ENCODE data around the gene FAM89B. TPM values are rescaled to one million over a fixed set of nuclear protein-coding genes. Genes with fewer than 3 reads are reported as not detected.

The FAM89B gene
- polyA plus RNA-seq, 2 donors: 27.9 to 36.5 TPM

DNA sequence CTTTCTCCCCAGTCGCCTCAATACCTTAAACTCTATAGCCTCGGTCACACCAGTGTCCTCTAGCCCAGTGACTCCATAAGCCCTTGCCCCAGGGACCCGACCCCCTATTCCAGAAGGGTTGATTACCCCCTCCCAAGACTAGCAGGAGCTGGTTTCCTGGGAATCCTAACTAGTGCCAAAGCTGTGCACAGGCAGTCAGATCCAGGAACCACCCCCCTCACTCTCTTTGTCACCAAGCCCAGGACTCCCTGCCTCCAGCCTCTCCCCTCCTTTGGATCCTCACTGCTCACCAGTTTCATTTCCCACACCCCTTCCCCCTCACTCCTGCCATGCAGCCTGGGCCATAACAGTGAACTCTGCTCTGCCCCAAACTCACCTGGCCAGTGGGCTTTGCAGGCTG is 23.9 kb upstream of the FAM89B start:
- H3K4me1 ChIP-seq (ENCODE audit: control insufficient read depth in 2 of 2, insufficient read depth in 2 of 2, low read length in 1 of 2): peaks cover 0 to 15% of the 10 kb centered on the region in 2 donors
- no peak overlapping the region for H3K27ac ChIP-seq (ENCODE audit: low read depth in 2 of 2, low read length in 1 of 2)
- H3K4me3 ChIP-seq (ENCODE audit: low read depth in 1 of 2, low read length in 2 of 2): no peak overlapping the region
- 90 to 93% methylated on average over 3 of the region's 3 CpGs for WGBS, 2 donors
- no peaks in the 10 kb centered on the region for H3K27me3 ChIP-seq (ENCODE audit: control insufficient read depth in 1 of 2, insufficient read depth in 2 of 2, low read length in 2 of 2)
- peaks cover 0 to 7% of the 10 kb centered on the region in 2 donors for H3K36me3 ChIP-seq (ENCODE audit: control insufficient read depth in 2 of 2, insufficient read depth in 2 of 2, low read length in 1 of 2)
- no peaks in the 10 kb centered on the region for H3K9me3 ChIP-seq (ENCODE audit: control insufficient read depth in 2 of 2, insufficient read depth in 1 of 2, low read depth in 1 of 2, low read length in 1 of 2)

DNA sequence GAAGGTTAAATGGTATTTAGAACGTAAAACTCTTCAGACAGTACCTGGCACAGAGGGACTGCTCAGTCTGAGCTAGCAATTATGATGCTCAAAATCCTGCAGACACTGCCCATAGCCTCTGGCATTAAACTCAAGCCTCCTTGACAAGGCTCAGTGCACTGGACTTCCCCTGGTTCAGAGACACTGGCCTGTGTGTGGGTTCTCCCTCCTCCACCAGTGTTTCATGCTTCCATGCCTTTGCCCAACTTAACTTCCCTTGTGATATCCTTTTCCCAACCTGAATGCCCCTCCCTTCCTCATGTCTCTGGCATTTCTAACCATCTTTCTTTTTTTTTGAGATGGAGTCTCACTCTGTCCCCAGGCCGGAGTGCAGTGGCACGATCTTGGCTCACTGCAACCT is 23.2 kb upstream of the FAM89B start:
- Histone ChIP-seq H3K27me3 (ENCODE audit: control insufficient read depth in 1 of 2, insufficient read depth in 2 of 2, low read length in 2 of 2) (no peaks in the 10 kb centered on the region), H3K4me1 (ENCODE audit: control insufficient read depth in 2 of 2, insufficient read depth in 2 of 2, low read length in 1 of 2) (peaks cover 0 to 16% of the 10 kb centered on the region in 2 donors), H3K9me3 (ENCODE audit: control insufficient read depth in 2 of 2, insufficient read depth in 1 of 2, low read depth in 1 of 2, low read length in 1 of 2) (no peaks in the 10 kb centered on the region), H3K4me3 (ENCODE audit: low read depth in 1 of 2, low read length in 2 of 2) (no peak overlapping the region), H3K27ac (ENCODE audit: low read depth in 2 of 2, low read length in 1 of 2) (no peak overlapping the region), H3K36me3 (ENCODE audit: control insufficient read depth in 2 of 2, insufficient read depth in 2 of 2, low read length in 1 of 2) (peaks cover 0 to 7% of the 10 kb centered on the region in 2 donors)
- 79 to 82% methylated on average over 3 of the region's 3 CpGs for WGBS, 2 donors

DNA sequence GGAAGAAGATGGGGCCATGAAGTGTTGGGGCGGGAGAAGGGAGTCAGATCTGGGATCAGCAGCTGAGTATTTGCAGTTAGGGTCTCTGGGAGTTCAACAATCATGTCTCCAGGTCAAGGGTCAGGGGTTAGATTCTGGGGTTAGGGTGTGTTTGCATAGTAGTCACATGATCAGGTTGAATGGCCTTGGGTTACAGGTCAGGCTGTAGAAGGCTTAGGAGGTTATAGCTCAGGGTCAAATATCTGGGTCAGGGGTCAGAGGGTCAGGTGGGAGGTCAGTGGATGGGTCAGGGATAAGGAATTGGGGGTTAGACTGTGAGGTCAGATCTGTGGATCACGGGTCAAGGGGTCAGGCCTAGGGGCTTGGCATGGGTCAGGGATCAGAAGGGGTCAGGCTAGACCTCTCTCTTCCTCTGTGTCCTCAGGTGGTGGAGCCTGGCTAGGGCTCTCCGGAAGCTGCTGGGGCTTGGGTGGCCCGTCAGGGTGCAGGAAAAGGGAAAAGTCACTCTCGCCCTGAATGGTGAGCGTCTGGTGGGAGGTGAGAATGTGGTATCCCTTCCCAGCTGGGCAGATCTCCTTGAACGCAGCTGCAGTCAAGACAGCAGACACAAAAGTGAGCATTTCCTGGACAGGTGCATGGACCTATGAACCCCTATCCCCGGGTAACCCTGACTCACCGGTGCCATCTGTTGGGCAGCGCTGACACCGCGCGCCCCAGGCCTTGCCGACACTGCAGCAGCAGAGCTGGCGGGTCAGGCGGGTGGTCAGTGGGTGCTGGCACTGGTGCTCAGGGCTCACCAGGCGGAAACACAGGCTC is 20.6 kb upstream of the FAM89B start:
- H3K4me1 ChIP-seq (ENCODE audit: control insufficient read depth in 2 of 2, insufficient read depth in 2 of 2, low read length in 1 of 2): peaks cover 11 to 23% of the 10 kb centered on the region in 2 donors
- WGBS, 2 donors: 44 to 65% methylated on average over 17 of the region's 17 CpGs

DNA sequence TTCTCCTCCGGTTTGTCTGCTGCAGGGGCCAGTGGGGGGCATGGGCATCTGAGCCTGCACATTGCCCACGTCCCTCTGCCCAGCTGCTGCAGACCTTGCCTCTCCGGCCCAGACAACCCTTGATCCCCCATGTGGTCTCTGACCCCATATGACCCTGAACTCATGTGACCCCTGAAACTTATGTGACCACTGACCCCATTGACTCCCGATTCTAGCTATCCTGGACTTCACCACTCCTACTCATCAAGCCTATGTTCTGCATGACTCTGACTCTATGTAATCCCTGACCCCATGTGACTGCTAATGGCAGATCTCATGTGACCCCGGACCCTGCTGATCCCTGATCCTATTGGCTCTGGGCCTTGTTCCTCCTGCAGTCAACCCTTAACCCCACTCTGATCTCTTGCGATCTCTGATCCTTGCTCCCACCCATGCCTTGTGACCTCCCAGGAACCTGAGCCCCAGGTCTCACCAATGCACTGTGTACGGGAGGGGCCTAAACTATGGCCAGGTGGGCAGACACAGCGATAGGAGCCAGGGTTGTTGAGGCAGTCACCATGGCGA is 19.9 kb upstream of the FAM89B start:
- H3K9me3 ChIP-seq (ENCODE audit: control insufficient read depth in 2 of 2, insufficient read depth in 1 of 2, low read depth in 1 of 2, low read length in 1 of 2): no peaks in the 10 kb centered on the region
- peaks cover 0 to 5% of the 10 kb centered on the region in 2 donors for H3K36me3 ChIP-seq (ENCODE audit: control insufficient read depth in 2 of 2, insufficient read depth in 2 of 2, low read length in 1 of 2)
- 74 to 84% methylated on average over 9 of the region's 9 CpGs for WGBS, 2 donors
- H3K27ac ChIP-seq (ENCODE audit: low read depth in 2 of 2, low read length in 1 of 2): no peak overlapping the region
- peaks cover 14 to 22% of the 10 kb centered on the region in 2 donors for H3K4me1 ChIP-seq (ENCODE audit: control insufficient read depth in 2 of 2, insufficient read depth in 2 of 2, low read length in 1 of 2)
- no peak overlapping the region for H3K4me3 ChIP-seq (ENCODE audit: low read depth in 1 of 2, low read length in 2 of 2)
- no peaks in the 10 kb centered on the region for H3K27me3 ChIP-seq (ENCODE audit: control insufficient read depth in 1 of 2, insufficient read depth in 2 of 2, low read length in 2 of 2)

More for the DNA sequence above, 20.6 kb upstream of the FAM89B start:
- H3K4me3 ChIP-seq (ENCODE audit: low read depth in 1 of 2, low read length in 2 of 2): no peak overlapping the region
- no peaks in the 10 kb centered on the region for H3K9me3 ChIP-seq (ENCODE audit: control insufficient read depth in 2 of 2, insufficient read depth in 1 of 2, low read depth in 1 of 2, low read length in 1 of 2)
- no peaks in the 10 kb centered on the region for H3K27me3 ChIP-seq (ENCODE audit: control insufficient read depth in 1 of 2, insufficient read depth in 2 of 2, low read length in 2 of 2)
- H3K36me3 ChIP-seq (ENCODE audit: control insufficient read depth in 2 of 2, insufficient read depth in 2 of 2, low read length in 1 of 2): peaks cover 0 to 7% of the 10 kb centered on the region in 2 donors
- H3K27ac ChIP-seq (ENCODE audit: low read depth in 2 of 2, low read length in 1 of 2): peak overlapping the region in 1 of 2 donors; percentile 42

DNA sequence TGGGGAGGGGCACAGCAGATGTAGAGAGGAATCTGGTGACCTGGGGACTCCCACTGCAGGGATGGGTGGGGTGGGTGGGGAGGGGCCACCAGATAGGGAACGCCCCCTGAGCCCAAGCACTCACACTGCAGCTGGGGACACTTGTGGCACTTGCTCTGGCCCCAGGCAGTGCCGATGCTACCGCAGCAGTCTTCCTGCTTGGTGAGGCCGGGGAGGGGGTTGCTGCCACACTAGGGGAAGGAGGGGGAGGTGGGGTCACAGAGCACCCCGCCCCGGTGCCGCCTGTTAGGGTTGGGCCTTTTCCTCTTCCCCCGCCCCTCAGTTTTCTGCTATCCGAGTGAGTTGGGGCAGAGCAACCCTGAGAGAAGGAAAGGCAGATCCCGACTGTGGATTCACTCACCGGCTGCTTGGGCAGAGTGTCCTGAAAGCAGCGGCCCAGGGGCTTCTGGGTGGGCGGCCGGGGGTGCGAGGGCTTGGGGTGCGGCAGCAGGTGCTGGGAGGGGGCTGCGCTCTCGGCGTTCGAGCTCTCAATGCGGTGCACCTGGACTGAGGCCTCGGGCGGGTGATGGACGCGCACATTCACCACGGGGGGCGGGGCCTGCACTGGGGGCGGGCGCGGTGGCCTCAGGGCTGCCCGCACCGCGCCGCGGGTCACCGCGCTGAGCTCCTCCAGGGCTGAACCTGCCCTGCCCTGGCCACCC is 18.9 kb upstream of the FAM89B start:
- Histone ChIP-seq H3K36me3 (ENCODE audit: control insufficient read depth in 2 of 2, insufficient read depth in 2 of 2, low read length in 1 of 2) (peaks cover 0 to 3% of the 10 kb centered on the region in 2 donors), H3K4me1 (ENCODE audit: control insufficient read depth in 2 of 2, insufficient read depth in 2 of 2, low read length in 1 of 2) (peaks cover 15 to 23% of the 10 kb centered on the region in 2 donors), H3K27me3 (ENCODE audit: control insufficient read depth in 1 of 2, insufficient read depth in 2 of 2, low read length in 2 of 2) (no peaks in the 10 kb centered on the region), H3K9me3 (ENCODE audit: control insufficient read depth in 2 of 2, insufficient read depth in 1 of 2, low read depth in 1 of 2, low read length in 1 of 2) (no peaks in the 10 kb centered on the region), H3K27ac (ENCODE audit: low read depth in 2 of 2, low read length in 1 of 2) (no peak overlapping the region), H3K4me3 (ENCODE audit: low read depth in 1 of 2, low read length in 2 of 2) (no peak overlapping the region)
- 73% methylated on average over 35 to 37 of the region's 37 CpGs for WGBS, 2 donors

DNA sequence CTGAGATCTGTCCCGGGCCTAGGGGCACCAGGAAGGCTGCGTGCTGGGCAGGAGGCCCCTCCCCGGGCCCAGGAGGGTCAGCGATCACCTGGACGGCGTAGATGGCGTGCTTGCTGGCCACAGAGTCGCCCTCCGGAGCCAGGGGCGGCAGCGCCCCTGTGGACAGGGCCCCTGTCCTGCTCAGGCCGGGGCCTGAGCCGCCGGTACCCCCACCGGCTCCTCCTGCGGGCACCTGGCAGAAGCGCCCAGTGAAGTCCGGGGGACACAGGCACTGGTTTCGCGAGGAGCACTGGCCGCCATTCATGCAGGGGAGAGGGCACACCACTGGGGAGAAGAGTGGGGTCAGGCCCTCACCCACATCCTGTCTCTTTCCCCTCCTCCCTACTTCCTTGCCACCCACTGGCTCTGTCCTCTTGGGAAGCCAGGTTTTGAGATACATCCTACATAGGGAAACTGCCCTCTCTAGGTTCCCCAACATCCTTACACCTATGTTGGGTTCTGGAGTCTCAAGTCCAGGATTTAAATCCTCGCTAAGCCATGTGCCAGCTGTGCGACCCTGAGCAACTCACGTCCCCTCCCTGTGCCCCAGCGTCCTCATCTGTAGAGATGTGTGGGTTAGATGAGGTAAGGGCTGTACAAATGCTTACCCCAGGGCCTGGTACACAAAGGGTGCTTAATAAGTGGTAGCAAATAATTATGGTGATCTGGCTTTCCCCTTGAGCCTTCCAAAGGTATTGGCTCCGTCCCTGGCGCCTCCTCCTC is 18.1 kb upstream of the FAM89B start:
- Histone ChIP-seq H3K27ac (ENCODE audit: low read depth in 2 of 2, low read length in 1 of 2) (no peak overlapping the region), H3K4me1 (ENCODE audit: control insufficient read depth in 2 of 2, insufficient read depth in 2 of 2, low read length in 1 of 2) (peaks cover 15 to 23% of the 10 kb centered on the region in 2 donors)

DNA sequence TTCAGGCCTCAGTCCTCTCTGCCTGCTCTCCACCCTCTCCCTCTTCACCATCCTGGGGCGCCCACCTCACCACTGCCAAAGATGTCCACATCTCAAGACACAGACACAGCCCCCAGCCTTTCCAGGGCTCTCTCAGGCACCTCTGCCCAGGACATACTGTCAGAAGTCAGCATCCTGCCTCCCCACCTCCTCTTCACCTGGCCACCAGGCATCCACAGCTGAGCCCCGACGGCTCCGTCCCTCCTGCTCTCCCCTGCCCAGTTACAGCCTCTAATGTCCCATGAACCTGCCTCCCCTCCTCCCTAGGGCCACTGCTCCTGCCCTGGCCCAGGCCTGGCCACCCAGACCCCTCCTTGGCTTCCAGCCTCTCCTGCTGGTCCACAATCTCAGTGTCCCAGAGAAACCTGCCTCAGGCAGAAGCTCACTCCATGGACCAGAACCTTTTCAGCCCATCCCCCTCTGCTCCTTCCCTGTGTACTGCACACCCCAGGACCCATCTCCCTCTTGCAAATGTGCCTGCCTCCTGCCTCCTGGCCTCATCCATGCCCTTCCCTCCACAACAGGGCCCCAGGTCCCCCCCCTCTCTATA is 17.4 kb upstream of the FAM89B start:
- Histone ChIP-seq H3K4me3 (ENCODE audit: low read depth in 1 of 2, low read length in 2 of 2) (no peak overlapping the region), H3K4me1 (ENCODE audit: control insufficient read depth in 2 of 2, insufficient read depth in 2 of 2, low read length in 1 of 2) (peaks cover 15 to 27% of the 10 kb centered on the region in 2 donors), H3K9me3 (ENCODE audit: control insufficient read depth in 2 of 2, insufficient read depth in 1 of 2, low read depth in 1 of 2, low read length in 1 of 2) (no peaks in the 10 kb centered on the region), H3K27me3 (ENCODE audit: control insufficient read depth in 1 of 2, insufficient read depth in 2 of 2, low read length in 2 of 2) (no peaks in the 10 kb centered on the region), H3K27ac (ENCODE audit: low read depth in 2 of 2, low read length in 1 of 2) (peak overlapping the region in 1 of 2 donors; percentile 82), H3K36me3 (ENCODE audit: control insufficient read depth in 2 of 2, insufficient read depth in 2 of 2, low read length in 1 of 2) (peaks cover 0 to 3% of the 10 kb centered on the region in 2 donors)
- 78 to 85% methylated on average over 4 of the region's 4 CpGs for WGBS, 2 donors

More for the DNA sequence above, 18.1 kb upstream of the FAM89B start:
- no peaks in the 10 kb centered on the region for H3K27me3 ChIP-seq (ENCODE audit: control insufficient read depth in 1 of 2, insufficient read depth in 2 of 2, low read length in 2 of 2)
- H3K36me3 ChIP-seq (ENCODE audit: control insufficient read depth in 2 of 2, insufficient read depth in 2 of 2, low read length in 1 of 2): peaks cover 0 to 3% of the 10 kb centered on the region in 2 donors
- 85 to 87% methylated on average over 25 to 27 of the region's 27 CpGs for WGBS, 2 donors
- H3K4me3 ChIP-seq (ENCODE audit: low read depth in 1 of 2, low read length in 2 of 2): no peak overlapping the region
- no peaks in the 10 kb centered on the region for H3K9me3 ChIP-seq (ENCODE audit: control insufficient read depth in 2 of 2, insufficient read depth in 1 of 2, low read depth in 1 of 2, low read length in 1 of 2)

DNA sequence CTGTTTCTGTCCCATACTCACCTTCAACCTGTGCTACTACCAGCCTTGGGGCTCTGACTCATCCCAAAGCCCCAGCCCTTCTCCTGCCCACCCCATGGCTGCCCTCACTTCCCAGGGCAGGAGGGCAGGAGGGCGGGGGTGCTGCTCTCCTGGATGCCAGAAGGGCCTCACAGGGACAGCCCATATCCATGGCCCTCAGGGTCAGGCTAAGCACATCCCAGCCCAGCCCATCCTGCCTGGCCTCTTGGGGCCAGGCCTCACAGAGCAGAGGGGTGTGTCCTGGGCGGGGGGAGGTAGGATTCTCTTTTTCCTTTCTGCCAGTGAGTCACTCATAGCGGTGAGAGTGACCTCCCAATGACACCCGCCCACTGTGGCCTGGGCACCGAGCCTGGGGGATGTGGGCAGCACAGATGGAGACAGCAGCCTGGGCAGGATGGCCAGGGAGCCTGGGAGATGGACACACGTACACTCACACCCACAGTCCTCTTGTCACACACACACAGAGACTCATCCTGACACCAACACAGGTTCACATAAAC is 16.6 kb upstream of the FAM89B start:
- Histone ChIP-seq H3K4me1 (ENCODE audit: control insufficient read depth in 2 of 2, insufficient read depth in 2 of 2, low read length in 1 of 2) (peaks cover 15 to 33% of the 10 kb centered on the region in 2 donors), H3K27ac (ENCODE audit: low read depth in 2 of 2, low read length in 1 of 2) (peak overlapping the region; percentile 30 to 82), H3K36me3 (ENCODE audit: control insufficient read depth in 2 of 2, insufficient read depth in 2 of 2, low read length in 1 of 2) (peaks cover 0 to 3% of the 10 kb centered on the region in 2 donors), H3K9me3 (ENCODE audit: control insufficient read depth in 2 of 2, insufficient read depth in 1 of 2, low read depth in 1 of 2, low read length in 1 of 2) (no peaks in the 10 kb centered on the region), H3K27me3 (ENCODE audit: control insufficient read depth in 1 of 2, insufficient read depth in 2 of 2, low read length in 2 of 2) (no peaks in the 10 kb centered on the region), H3K4me3 (ENCODE audit: low read depth in 1 of 2, low read length in 2 of 2) (no peak overlapping the region)
- 24 to 35% methylated on average over 6 of the region's 6 CpGs for WGBS, 2 donors
